Muscle layer of duodenum (tissue), 2 donors: ENCODE data around the gene PELO.
"Not testable (repeated sequence)": the region's sequence is repeated elsewhere in the genome, so short reads cannot be mapped to it uniquely, and the experiment has no call there.

Experiments used
- H3K27ac ChIP-seq: one replicate; pipeline ENCODE4 v1.7.0; 2013; ENCODE audit warnings: mild to moderate bottlenecking, low read length
- H3K27me3 ChIP-seq: one replicate; pipeline ENCODE4 v1.7.0; 2013; ENCODE audit warnings: low read depth, mild to moderate bottlenecking, control low read depth, low read length
- H3K36me3 ChIP-seq, 2 donors: one replicate each; pipeline ENCODE4 v1.7.0; 2013; ENCODE audit warnings: low read length in 2 of 2, control low read depth in 1 of 2, mild to moderate bottlenecking in 1 of 2; ENCODE audit not compliant: insufficient read depth in 2 of 2, control insufficient read depth in 1 of 2
- H3K4me1 ChIP-seq, 2 donors: one replicate each; pipeline ENCODE4 v1.7.0; 2013; ENCODE audit warnings: low read length in 2 of 2, mild to moderate bottlenecking in 2 of 2, control low read depth in 1 of 2, moderate library complexity in 1 of 2; ENCODE audit not compliant: insufficient read depth in 2 of 2, control insufficient read depth in 1 of 2
- H3K4me3 ChIP-seq, 2 donors: one replicate each; pipeline ENCODE4 v1.7.0; 2013; ENCODE audit warnings: low read length in 2 of 2, low read depth in 1 of 2, mild to moderate bottlenecking in 1 of 2
- H3K9me3 ChIP-seq, 2 donors: one replicate each; pipeline ENCODE4 v1.7.0; 2013; ENCODE audit warnings: low read length in 2 of 2, control low read depth in 1 of 2, mild to moderate bottlenecking in 1 of 2; ENCODE audit not compliant: control insufficient read depth in 1 of 2
- donor health status: healthy.

Gene PELO

GRCh38 chr5:52814352-52815148 is 26.8 kb downstream of the PELO start:
- no peaks in the 10 kb centered on the region for H3K27me3 ChIP-seq
- H3K9me3 ChIP-seq, result no peaks in the 10 kb centered on the region
- peaks cover 0 to 77% of the 10 kb centered on the region in 2 donors for H3K4me1 ChIP-seq
- H3K36me3 ChIP-seq, result no peaks in the 10 kb centered on the region
- no peak overlapping the region for H3K4me3 ChIP-seq
- H3K27ac ChIP-seq, result peak overlapping the region; percentile 3

GRCh38 chr5:52817818-52818217 is 30.1 kb downstream of the PELO start:
- H3K27me3 ChIP-seq, result no peaks in the 10 kb centered on the region
- H3K36me3 ChIP-seq, result no peaks in the 10 kb centered on the region
- no peaks in the 10 kb centered on the region for H3K9me3 ChIP-seq
- no peak overlapping the region for H3K27ac ChIP-seq
- no peak overlapping the region for H3K4me3 ChIP-seq
- H3K4me1 ChIP-seq, result peaks cover 0 to 48% of the 10 kb centered on the region in 2 donors

GRCh38 chr5:52818360-52818759 is 30.6 kb downstream of the PELO start:
- Histone ChIP-seq H3K9me3 (no peaks in the 10 kb centered on the region), H3K27ac (no peak overlapping the region), H3K4me1 (peaks cover 0 to 43% of the 10 kb centered on the region in 2 donors), H3K27me3 (no peaks in the 10 kb centered on the region), H3K36me3 (no peaks in the 10 kb centered on the region), H3K4me3 (no peak overlapping the region)

- not testable (repeated sequence) for H3K36me3 ChIP-seq, H3K27ac ChIP-seq, H3K27me3 ChIP-seq, H3K9me3 ChIP-seq, H3K4me3 ChIP-seq
- peaks cover 0 to 38% of the 10 kb centered on the region in 2 donors for H3K4me1 ChIP-seq
Measured at GRCh38 chr5:52818807-52819206, 31.1 kb downstream of the PELO start.

- no peaks in the 10 kb centered on the region for H3K27me3 ChIP-seq
- H3K27ac ChIP-seq, result peak overlapping the region; percentile 6
- no peak overlapping the region for H3K4me3 ChIP-seq
- no peaks in the 10 kb centered on the region for H3K9me3 ChIP-seq
- no peaks in the 10 kb centered on the region for H3K36me3 ChIP-seq
- peaks cover 0 to 10% of the 10 kb centered on the region in 2 donors for H3K4me1 ChIP-seq
Measured at GRCh38 chr5:52821901-52822300, 34.2 kb downstream of the PELO start.

GRCh38 chr5:52822437-52822836 is 34.7 kb downstream of the PELO start:
- Histone ChIP-seq H3K27me3 (no peaks in the 10 kb centered on the region), H3K36me3 (no peaks in the 10 kb centered on the region), H3K4me1 (peaks cover 0 to 6% of the 10 kb centered on the region in 2 donors), H3K4me3 (peak overlapping the region in 1 of 2 donors; percentile 19), H3K9me3 (no peaks in the 10 kb centered on the region), H3K27ac (peak overlapping the region; percentile 6)

GRCh38 chr5:52824827-52825226 is 37.1 kb downstream of the PELO start:
- Histone ChIP-seq H3K27me3 (no peaks in the 10 kb centered on the region), H3K27ac (no peak overlapping the region), H3K4me3 (no peak overlapping the region), H3K36me3 (no peaks in the 10 kb centered on the region), H3K9me3 (no peaks in the 10 kb centered on the region), H3K4me1 (no peaks in the 10 kb centered on the region)

GRCh38 chr5:52825826-52826225 is 38.1 kb downstream of the PELO start:
- Histone ChIP-seq H3K4me1 (peaks cover 0 to 7% of the 10 kb centered on the region in 2 donors), H3K36me3 (no peaks in the 10 kb centered on the region), H3K4me3 (no peak overlapping the region), H3K27ac (no peak overlapping the region), H3K9me3 (no peaks in the 10 kb centered on the region), H3K27me3 (no peaks in the 10 kb centered on the region)

- no peaks in the 10 kb centered on the region for H3K27me3 ChIP-seq
- H3K4me1 ChIP-seq, result peaks cover 0 to 7% of the 10 kb centered on the region in 2 donors
- no peak overlapping the region for H3K27ac ChIP-seq
- no peaks in the 10 kb centered on the region for H3K9me3 ChIP-seq
- H3K4me3 ChIP-seq, result no peak overlapping the region
- no peaks in the 10 kb centered on the region for H3K36me3 ChIP-seq
Measured at GRCh38 chr5:52827815-52828214, 40.1 kb downstream of the PELO start.

- no peaks in the 10 kb centered on the region for H3K36me3 ChIP-seq
- H3K27me3 ChIP-seq, result no peaks in the 10 kb centered on the region
- H3K4me3 ChIP-seq, result no peak overlapping the region
- no peaks in the 10 kb centered on the region for H3K9me3 ChIP-seq
- peaks cover 0 to 16% of the 10 kb centered on the region in 2 donors for H3K4me1 ChIP-seq
- H3K27ac ChIP-seq, result no peak overlapping the region
Measured at GRCh38 chr5:52829664-52830063, 41.9 kb downstream of the PELO start.

- Histone ChIP-seq H3K36me3 (no peaks in the 10 kb centered on the region), H3K4me1 (peaks cover 0 to 16% of the 10 kb centered on the region in 2 donors), H3K9me3 (no peaks in the 10 kb centered on the region), H3K27ac (no peak overlapping the region), H3K27me3 (no peaks in the 10 kb centered on the region), H3K4me3 (no peak overlapping the region)
Measured at GRCh38 chr5:52830650-52831049, 42.9 kb downstream of the PELO start.
